GM04504 (cell line): ENCODE measurements around the gene ACSM4.
"Not testable (repeated sequence)": the region's sequence is repeated elsewhere in the genome, so short reads cannot be mapped to it uniquely, and the experiment has no call there.

Experiments
- DNase-seq: peaks from one replicate; pipeline ENCODE4 v3.0.0-alpha.2; 2012; ENCODE audit warnings: low read depth

Gene ACSM4

GRCh38 chr12:7303772-7304171 is at the start of gene ACSM4:
TSS of gene ACSM4 (plus strand) at chr12:7304072. CDS start at chr12:7304332, 260 bp downstream.
- DNase-seq, result no peak

- no peak for DNase-seq
These were observed 44.8 kb upstream of the ACSM4 start for GRCh38 chr12:7259060-7259459.

- DNase-seq, result no peak
These were observed 39.3 kb upstream of the ACSM4 start for GRCh38 chr12:7264538-7264937.

- no peak for DNase-seq
These were observed 38.6 kb upstream of the ACSM4 start for GRCh38 chr12:7265251-7265650.

- no peak for DNase-seq
These were observed 34.6 kb upstream of the ACSM4 start for GRCh38 chr12:7269273-7269672.

GRCh38 chr12:7271893-7272514 is 31.9 kb upstream of the ACSM4 start:
- no peak for DNase-seq

GRCh38 chr12:7275482-7275881 is 28.4 kb upstream of the ACSM4 start:
- DNase-seq, result not testable (repeated sequence)

- DNase-seq, result no peak
These were observed 21.0 kb upstream of the ACSM4 start for GRCh38 chr12:7282844-7283243.

- no peak for DNase-seq
These were observed 14.1 kb upstream of the ACSM4 start for GRCh38 chr12:7289743-7290142.

GRCh38 chr12:7290588-7290987 is 13.3 kb upstream of the ACSM4 start:
- not testable (repeated sequence) for DNase-seq

GRCh38 chr12:7292300-7292699 is 11.6 kb upstream of the ACSM4 start:
- DNase-seq, result no peak

GRCh38 chr12:7293670-7294069 is 10.2 kb upstream of the ACSM4 start:
- no peak for DNase-seq

- no peak for DNase-seq
These were observed 8.3 kb upstream of the ACSM4 start for GRCh38 chr12:7295529-7295928.

GRCh38 chr12:7297865-7298264 is 6.0 kb upstream of the ACSM4 start:
- no peak for DNase-seq

GRCh38 chr12:7302266-7302986 is 1.4 kb upstream of the ACSM4 start:
- no peak for DNase-seq

- DNase-seq, result no peak
These were observed 642 bp upstream of the ACSM4 start for GRCh38 chr12:7303230-7303629.

GRCh38 chr12:7304456-7304855 is 584 bp downstream of the ACSM4 start:
- no peak for DNase-seq

- no peak for DNase-seq
These were observed 6.2 kb downstream of the ACSM4 start for GRCh38 chr12:7310070-7310469.

- DNase-seq, result no peak
These were observed 16.1 kb downstream of the ACSM4 start for GRCh38 chr12:7319930-7320329.

GRCh38 chr12:7321624-7322023 is 17.8 kb downstream of the ACSM4 start:
- DNase-seq, result no peak

- no peak for DNase-seq
These were observed 18.7 kb downstream of the ACSM4 start for GRCh38 chr12:7322599-7322998.

GRCh38 chr12:7324176-7324575 is 20.3 kb downstream of the ACSM4 start:
- DNase-seq, result no peak

GRCh38 chr12:7327918-7328317 is 24.0 kb downstream of the ACSM4 start:
- DNase-seq, result no peak

- DNase-seq, result not testable (repeated sequence)
These were observed 33.9 kb downstream of the ACSM4 start for GRCh38 chr12:7337790-7338189.
